Liver (tissue), 9 donors: ENCODE data around the gene ACVR1. TPM values are rescaled to one million over a fixed set of nuclear protein-coding genes. Genes with fewer than 3 reads are reported as not detected.

Source experiments
- DNase-seq: peaks from one replicate; pipeline ENCODE4 v3.0.0-alpha.2; 2017; ENCODE audit warnings: low spot score
- H3K27ac ChIP-seq, 2 donors: one replicate each; pipeline ENCODE4 v1.7.0; 2013; ENCODE audit warnings: inconsistent platforms in 2 of 2, low read length in 2 of 2, control low read depth in 1 of 2, low read depth in 1 of 2, mild to moderate bottlenecking in 1 of 2
- H3K27me3 ChIP-seq, 4 donors: one replicate each; pipeline versions ENCODE4 v1.6.1 to v1.7.0; 2013; ENCODE audit warnings: low read length in 3 of 4, inconsistent platforms in 1 of 4, mild to moderate bottlenecking in 1 of 4, moderate library complexity in 1 of 4; ENCODE audit not compliant: control insufficient read depth in 4 of 4, insufficient read depth in 4 of 4
- H3K36me3 ChIP-seq, 4 donors: one replicate each; pipeline versions ENCODE4 v1.6.1 to v1.7.0; 2013; ENCODE audit warnings: low read length in 3 of 4, mild to moderate bottlenecking in 3 of 4, low read depth in 1 of 4, moderate library complexity in 1 of 4; ENCODE audit not compliant: control insufficient read depth in 4 of 4, insufficient read depth in 3 of 4
- H3K4me1 ChIP-seq, 4 donors: one replicate each; pipeline versions ENCODE4 v1.6.1 to v1.7.0; 2013; ENCODE audit warnings: low read length in 3 of 4, mild to moderate bottlenecking in 3 of 4, moderate library complexity in 1 of 4; ENCODE audit not compliant: control insufficient read depth in 4 of 4, insufficient read depth in 4 of 4
- H3K4me3 ChIP-seq, 3 donors: one replicate each; pipeline versions ENCODE4 v1.6.1 to v1.7.0; 2013; ENCODE audit warnings: low read length in 3 of 3, control low read depth in 1 of 3, low read depth in 1 of 3, mild to moderate bottlenecking in 1 of 3
- H3K9ac ChIP-seq, 2 donors: one replicate each; pipeline ENCODE4 v1.7.0; 2013; ENCODE audit warnings: low read length in 2 of 2, mild to moderate bottlenecking in 2 of 2, moderate library complexity in 2 of 2, control low read depth in 1 of 2, low read depth in 1 of 2
- H3K9me3 ChIP-seq, 4 donors: one replicate each; pipeline versions ENCODE4 v1.6.1 to v1.7.0; 2013; ENCODE audit warnings: low read length in 3 of 4; ENCODE audit not compliant: control insufficient read depth in 4 of 4
- EGR1 ChIP-seq, 2 donors: IDR thresholded peaks; 2 replicates each; pipeline ENCODE4 v1.6.1; 2016 to 2018; ENCODE audit warnings: antibody characterized with exemption in 2 of 2, low read depth in 2 of 2
- FOXA1 ChIP-seq: IDR thresholded peaks from 2 replicates; pipeline ENCODE4 v1.6.1; 2016; ENCODE audit warnings: antibody characterized with exemption
- FOXA2 ChIP-seq: IDR thresholded peaks from 2 replicates; pipeline ENCODE4 v1.6.1; 2016; ENCODE audit warnings: antibody characterized with exemption
- GABPA ChIP-seq, 2 donors: IDR thresholded peaks in 1 of 2; conservative IDR thresholded peaks in 1 of 2; 2 replicates each; pipeline ENCODE4 v1.6.1; 2016; ENCODE audit warnings: antibody characterized with exemption in 2 of 2, mild to moderate bottlenecking in 1 of 2, moderate library complexity in 1 of 2
- HNF4A ChIP-seq, 2 donors: conservative IDR thresholded peaks; 2 replicates each; pipeline ENCODE4 v1.6.1; 2016; ENCODE audit warnings: antibody characterized with exemption in 2 of 2, mild to moderate bottlenecking in 2 of 2
- HNF4G ChIP-seq: IDR thresholded peaks from 2 replicates; pipeline ENCODE4 v1.6.1; 2016; ENCODE audit warnings: antibody characterized with exemption
- JUND ChIP-seq, 2 donors: IDR thresholded peaks; 2 replicates each; pipeline ENCODE4 v1.6.1; 2016; ENCODE audit warnings: antibody characterized with exemption in 2 of 2
- NR2F2 ChIP-seq: IDR thresholded peaks from 2 replicates; pipeline ENCODE4 v1.6.1; 2016; ENCODE audit warnings: antibody characterized with exemption
- RAD21 ChIP-seq, 2 donors: IDR thresholded peaks; 2 replicates each; pipeline ENCODE4 v1.6.1; 2016; ENCODE audit warnings: antibody characterized with exemption in 2 of 2, mild to moderate bottlenecking in 2 of 2
- REST ChIP-seq: IDR thresholded peaks from 2 replicates; pipeline ENCODE4 v1.6.1; 2016; ENCODE audit warnings: antibody characterized with exemption, mild to moderate bottlenecking
- RXRA ChIP-seq, 2 donors: IDR thresholded peaks; 2 replicates each; pipeline ENCODE4 v1.6.1; 2017 to 2018; ENCODE audit warnings: antibody characterized with exemption in 2 of 2, mild to moderate bottlenecking in 1 of 2
- SP1 ChIP-seq: IDR thresholded peaks from 2 replicates; pipeline ENCODE4 v1.6.1; 2018; ENCODE audit warnings: antibody characterized with exemption, mild to moderate bottlenecking
- TAF1 ChIP-seq: conservative IDR thresholded peaks from 2 replicates; pipeline ENCODE4 v1.6.1; 2016; ENCODE audit warnings: antibody characterized with exemption, mild to moderate bottlenecking
- YY1 ChIP-seq: IDR thresholded peaks from 2 replicates; pipeline ENCODE4 v1.6.1; 2016; ENCODE audit warnings: antibody characterized with exemption, mild to moderate bottlenecking
- ZBTB33 ChIP-seq: IDR thresholded peaks from 2 replicates; pipeline ENCODE4 v1.6.1; 2016; ENCODE audit warnings: antibody characterized with exemption
- WGBS: extraction: QIAGEN DNeasy Blood & Tissue Kit; methylation state at CpG from one replicate; pipeline ENCODE4 v1.1.7; 2013; 5-methylcytosine and 5-hydroxymethylcytosine counted together
- polyA plus RNA-seq, 2 donors: library from polyadenylated mRNA; stranded (reverse) in 1 of 2; unstranded in 1 of 2; fragments of 200-250 nt in 1 of 2; fragments of >200 nt in 1 of 2; fragmentation: Nextera tagmentation in 1 of 2; extraction: Ambion mirVana in 1 of 2; gene quantifications; one replicate each; pipeline versions ENCODE4 v1.2.1 to v1.2.3, GENCODE V29; 2013 to 2015
- total RNA-seq, 2 donors: library from RNA; depleted of rRNA; stranded (reverse); fragments of >200 nt; gene quantifications; one replicate each; pipeline ENCODE4 v1.2.3, GENCODE V29; 2014
- TF ChIP-seq, protein P1 (sequence below): IDR thresholded peaks from 2 replicates; pipeline ENCODE4 v1.6.1; 2016; ENCODE audit warnings: antibody characterized with exemption
- TF ChIP-seq, protein P2 (sequence below): fragments of 150-350 bp; IDR thresholded peaks from 2 replicates; pipeline ENCODE4 v1.5.1; 2017; ENCODE audit warnings: improper control_type of control experiment, low read depth, low read length; ENCODE audit not compliant: missing input control
- TF ChIP-seq, protein P3 (sequence below): IDR thresholded peaks from 2 replicates; pipeline ENCODE4 v1.6.1; 2016; ENCODE audit warnings: antibody characterized with exemption
- donor health status: healthy.
- donor health status: healthy.
- donor health status: healthy.
- donor health status: healthy.
- donor health status: healthy.

Gene ACVR1
- total and polyA plus RNA-seq, 4 donors: 6.2 to 20.4 (median 8.5) TPM

DNA sequence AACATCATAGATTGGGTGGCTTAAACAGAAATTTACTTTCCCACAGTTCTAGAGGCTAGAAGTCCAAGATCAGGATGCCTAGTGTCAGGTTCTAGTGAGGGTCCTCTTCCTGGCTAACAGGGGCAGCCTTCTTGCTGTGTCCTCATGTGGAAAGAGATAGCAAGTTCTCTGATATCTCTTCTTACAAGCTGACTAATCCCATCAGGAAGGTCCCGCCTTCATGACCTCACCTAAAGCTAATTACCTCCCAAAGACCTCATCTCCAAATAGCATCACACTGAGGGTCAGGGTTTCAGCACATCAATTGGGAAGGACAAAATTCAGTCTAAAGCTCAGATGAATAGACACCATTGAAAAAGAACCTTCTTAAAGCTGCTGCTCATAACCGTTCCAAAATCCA is 22.9 kb downstream of the ACVR1 start:
- WGBS: 95% methylated on average over 2 of the region's 2 CpGs
- no peak overlapping the region for H3K4me3 ChIP-seq
- H3K27me3 ChIP-seq: no peaks in the 10 kb centered on the region
- H3K9me3 ChIP-seq: no peaks in the 10 kb centered on the region
- DNase-seq: no peak
- peaks cover 0 to 3% (median 1%) of the 10 kb centered on the region in 4 donors for H3K36me3 ChIP-seq
- H3K4me1 ChIP-seq: peaks cover 0 to 11% (median under 1%) of the 10 kb centered on the region in 4 donors
- no peak overlapping the region for H3K27ac ChIP-seq
- TF ChIP-seq EGR1 (IDR thresholded peaks at IDR 0.05; ENCODE audit: low read depth in 2 of 2): no peak
- no peak for TF ChIP-seq FOXA1
- TF ChIP-seq HNF4A (conservative IDR thresholded peaks at IDR 0.05): no peak
- TF ChIP-seq NR2F2: no peak
- no peak for TF ChIP-seq YY1
- TF ChIP-seq RAD21 (IDR thresholded peaks at IDR 0.05): no peak
- TF ChIP-seq GABPA (IDR thresholded peaks at IDR 0.05 in 1 of 2, conservative IDR thresholded peaks at IDR 0.05 in 1 of 2): no peak
- TF ChIP-seq, protein P1, sequence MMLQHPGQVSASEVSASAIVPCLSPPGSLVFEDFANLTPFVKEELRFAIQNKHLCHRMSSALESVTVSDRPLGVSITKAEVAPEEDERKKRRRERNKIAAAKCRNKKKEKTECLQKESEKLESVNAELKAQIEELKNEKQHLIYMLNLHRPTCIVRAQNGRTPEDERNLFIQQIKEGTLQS: no peak
- no peak for TF ChIP-seq HNF4G
- no peak for TF ChIP-seq TAF1
- no peak for TF ChIP-seq REST
- no peak for TF ChIP-seq ZBTB33
- TF ChIP-seq, protein P2, sequence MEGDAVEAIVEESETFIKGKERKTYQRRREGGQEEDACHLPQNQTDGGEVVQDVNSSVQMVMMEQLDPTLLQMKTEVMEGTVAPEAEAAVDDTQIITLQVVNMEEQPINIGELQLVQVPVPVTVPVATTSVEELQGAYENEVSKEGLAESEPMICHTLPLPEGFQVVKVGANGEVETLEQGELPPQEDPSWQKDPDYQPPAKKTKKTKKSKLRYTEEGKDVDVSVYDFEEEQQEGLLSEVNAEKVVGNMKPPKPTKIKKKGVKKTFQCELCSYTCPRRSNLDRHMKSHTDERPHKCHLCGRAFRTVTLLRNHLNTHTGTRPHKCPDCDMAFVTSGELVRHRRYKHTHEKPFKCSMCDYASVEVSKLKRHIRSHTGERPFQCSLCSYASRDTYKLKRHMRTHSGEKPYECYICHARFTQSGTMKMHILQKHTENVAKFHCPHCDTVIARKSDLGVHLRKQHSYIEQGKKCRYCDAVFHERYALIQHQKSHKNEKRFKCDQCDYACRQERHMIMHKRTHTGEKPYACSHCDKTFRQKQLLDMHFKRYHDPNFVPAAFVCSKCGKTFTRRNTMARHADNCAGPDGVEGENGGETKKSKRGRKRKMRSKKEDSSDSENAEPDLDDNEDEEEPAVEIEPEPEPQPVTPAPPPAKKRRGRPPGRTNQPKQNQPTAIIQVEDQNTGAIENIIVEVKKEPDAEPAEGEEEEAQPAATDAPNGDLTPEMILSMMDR: no peak
- no peak for TF ChIP-seq JUND (IDR thresholded peaks at IDR 0.05)
- TF ChIP-seq RXRA (IDR thresholded peaks at IDR 0.05): no peak
- TF ChIP-seq, protein P3, sequence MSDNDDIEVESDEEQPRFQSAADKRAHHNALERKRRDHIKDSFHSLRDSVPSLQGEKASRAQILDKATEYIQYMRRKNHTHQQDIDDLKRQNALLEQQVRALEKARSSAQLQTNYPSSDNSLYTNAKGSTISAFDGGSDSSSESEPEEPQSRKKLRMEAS: no peak
- TF ChIP-seq SP1: no peak
- no peak for TF ChIP-seq FOXA2
- H3K9ac ChIP-seq: no peak overlapping the region
